Testis (tissue), 3 donors: ENCODE data around the gene ADK. TPM values are rescaled to one million over a fixed set of nuclear protein-coding genes. Genes with fewer than 3 reads are reported as not detected.

Source experiments
- DNase-seq: peaks from one replicate; pipeline ENCODE4 v3.0.0-alpha.2; 2019
- H3K27ac ChIP-seq, 2 donors: fragments of 200-600 bp; sonication (generic); one replicate each; pipeline ENCODE4 v1.5.1; 2019
- H3K27me3 ChIP-seq: fragments of 200-600 bp; sonication (generic); one replicate; pipeline ENCODE4 v1.5.1; 2019
- H3K36me3 ChIP-seq: fragments of 200-600 bp; sonication (generic); one replicate; pipeline ENCODE4 v1.5.1; 2017; ENCODE audit warnings: low read depth; ENCODE audit errors: missing control alignments
- H3K4me1 ChIP-seq: fragments of 200-600 bp; sonication (generic); one replicate; pipeline ENCODE4 v1.5.1; 2019
- H3K4me3 ChIP-seq, 2 donors: fragments of 200-600 bp; sonication (generic); one replicate each; pipeline ENCODE4 v1.5.1; 2017 to 2019
- H3K9me3 ChIP-seq: fragments of 200-600 bp; sonication (generic); one replicate; pipeline ENCODE4 v1.5.1; 2017
- POLR2A ChIP-seq: fragments of 450-650 bp; IDR thresholded peaks from one replicate; pipeline ENCODE4 v1.6.1; 2017; ENCODE audit warnings: antibody characterized with exemption, mild to moderate bottlenecking, moderate library complexity
- WGBS, 2 donors: methylation state at CpG; one replicate each; pipeline ENCODE4 v1.1.5; 2018; 5-methylcytosine and 5-hydroxymethylcytosine counted together
- intact Hi-C: fragments of 100-400 bp; cut with DNase I; formaldehyde crosslinking; loops from one replicate; pipeline ENCODE4 v1.15.1; 2023; ENCODE audit warnings: low total_unique reads
- polyA plus RNA-seq: library from polyadenylated mRNA; stranded (reverse); fragments of 350-450 nt; fragmentation: Illumina TruSeq; extraction: RNeasy Lipid Tissue Mini Kit (QIAGEN cat#74804); gene quantifications from one replicate; pipeline ENCODE4 v1.2.3, GENCODE V29; 2014; ENCODE audit warnings: low read depth, low replicate concordance; ENCODE audit not compliant: insufficient read depth
- total RNA-seq, 2 donors: library from RNA; depleted of rRNA; stranded (reverse); fragments of >200 nt; gene quantifications; one replicate each; pipeline ENCODE4 v1.2.3, GENCODE V29; 2016
- TF ChIP-seq, protein P1 (sequence below), 3 experiments: fragments of 450-650 bp in 2 of 3; fragments of 200-600 bp in 1 of 3; sonication (generic) in 1 of 3; IDR thresholded peaks; one replicate each; pipeline ENCODE4 v1.5.1; 2016 to 2019; ENCODE audit warnings: antibody characterized with exemption in 3 of 3, mild to moderate bottlenecking in 2 of 3, moderate library complexity in 1 of 3

The ADK gene
- total and polyA plus RNA-seq, 3 donors from 2014 or later, result 23.3 to 61.8 (median 55.3) TPM

DNA sequence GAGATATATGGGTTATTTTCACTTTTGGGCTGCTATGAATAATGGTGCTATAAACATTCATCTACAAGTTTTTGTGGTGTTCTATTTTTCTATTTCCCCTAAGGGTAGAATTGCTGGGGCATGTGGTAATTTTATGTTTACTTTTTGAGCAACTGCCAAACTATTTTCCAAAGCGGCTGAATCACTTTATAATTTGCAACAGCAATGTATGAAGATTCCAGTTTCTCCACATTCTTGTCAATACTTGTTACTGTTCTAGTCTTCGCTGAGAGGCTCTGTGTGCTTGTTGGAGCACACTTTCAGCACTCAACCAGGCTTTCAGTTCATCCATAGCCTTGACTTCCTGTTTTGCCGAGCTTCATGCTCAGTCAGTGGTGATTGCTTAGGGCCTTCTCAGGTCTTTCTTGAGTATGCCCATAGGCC lies 39.0 kb downstream of the ADK start:
- no peak for TF ChIP-seq POLR2A
- TF ChIP-seq, protein P1, sequence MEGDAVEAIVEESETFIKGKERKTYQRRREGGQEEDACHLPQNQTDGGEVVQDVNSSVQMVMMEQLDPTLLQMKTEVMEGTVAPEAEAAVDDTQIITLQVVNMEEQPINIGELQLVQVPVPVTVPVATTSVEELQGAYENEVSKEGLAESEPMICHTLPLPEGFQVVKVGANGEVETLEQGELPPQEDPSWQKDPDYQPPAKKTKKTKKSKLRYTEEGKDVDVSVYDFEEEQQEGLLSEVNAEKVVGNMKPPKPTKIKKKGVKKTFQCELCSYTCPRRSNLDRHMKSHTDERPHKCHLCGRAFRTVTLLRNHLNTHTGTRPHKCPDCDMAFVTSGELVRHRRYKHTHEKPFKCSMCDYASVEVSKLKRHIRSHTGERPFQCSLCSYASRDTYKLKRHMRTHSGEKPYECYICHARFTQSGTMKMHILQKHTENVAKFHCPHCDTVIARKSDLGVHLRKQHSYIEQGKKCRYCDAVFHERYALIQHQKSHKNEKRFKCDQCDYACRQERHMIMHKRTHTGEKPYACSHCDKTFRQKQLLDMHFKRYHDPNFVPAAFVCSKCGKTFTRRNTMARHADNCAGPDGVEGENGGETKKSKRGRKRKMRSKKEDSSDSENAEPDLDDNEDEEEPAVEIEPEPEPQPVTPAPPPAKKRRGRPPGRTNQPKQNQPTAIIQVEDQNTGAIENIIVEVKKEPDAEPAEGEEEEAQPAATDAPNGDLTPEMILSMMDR (IDR thresholded peaks at IDR 0.05), result no peak
- 37 to 43% methylated on average over 3 of the region's 3 CpGs for WGBS, 2 donors
- Histone ChIP-seq H3K9me3 (no peaks in the 10 kb centered on the region), H3K36me3 (no peaks in the 10 kb centered on the region), H3K4me1 (peaks cover 7% of the 10 kb centered on the region), H3K27me3 (no peaks in the 10 kb centered on the region), H3K27ac (peak overlapping the region; percentile 42 to 55), H3K4me3 (no peak overlapping the region)
- intact Hi-C loops, result no loop called here
- DNase-seq, result no peak

DNA sequence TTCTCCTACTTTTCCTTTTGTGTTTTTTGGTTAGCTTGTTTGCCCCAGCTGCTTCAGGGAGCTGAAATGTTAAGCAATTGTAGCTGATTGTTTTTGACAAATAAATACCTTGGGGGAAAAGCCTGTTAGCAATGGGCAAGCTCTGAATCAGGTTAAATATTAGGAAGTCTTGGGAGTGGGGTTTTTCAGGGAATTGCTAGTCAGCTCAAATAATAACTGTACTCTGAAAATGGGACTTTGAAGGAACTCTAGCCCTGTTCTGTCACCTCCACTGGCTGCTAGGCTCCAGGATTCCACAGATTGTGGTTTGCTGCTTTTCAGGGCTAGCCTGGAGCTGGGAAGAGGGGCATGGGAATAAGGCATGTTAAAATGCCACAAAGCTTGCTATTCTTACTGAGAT lies 39.5 kb downstream of the ADK start:
- H3K4me1 ChIP-seq, result peaks cover 7% of the 10 kb centered on the region

DNA sequence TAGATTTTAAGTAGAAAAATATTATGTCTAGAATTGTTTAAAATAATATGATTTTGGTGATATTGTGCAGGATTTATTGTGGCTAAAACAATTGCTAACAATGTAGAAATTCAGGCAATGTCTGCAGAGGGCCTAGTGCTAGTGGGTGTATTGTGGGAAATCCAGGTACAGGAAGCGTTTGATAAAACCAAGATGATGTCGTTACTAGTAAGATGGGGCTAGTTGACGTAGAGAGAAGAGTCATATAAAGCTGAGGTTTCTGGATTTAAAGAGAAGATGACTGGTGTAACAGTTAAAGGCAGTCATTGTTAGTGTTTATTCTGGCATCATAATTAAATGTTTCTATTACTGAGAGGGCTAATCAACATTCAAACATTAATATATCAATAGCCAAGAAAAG lies 43.5 kb downstream of the ADK start:
- 68 to 79% methylated on average over 3 of the region's 3 CpGs for WGBS, 2 donors
- no peak overlapping the region for H3K27ac ChIP-seq
- peaks cover 7% of the 10 kb centered on the region for H3K4me1 ChIP-seq
- no peaks in the 10 kb centered on the region for H3K27me3 ChIP-seq
- no peaks in the 10 kb centered on the region for H3K9me3 ChIP-seq
- DNase-seq, result no peak
- TF ChIP-seq, protein P1 (IDR thresholded peaks at IDR 0.05), result no peak
- no peak for TF ChIP-seq POLR2A
- intact Hi-C loops, result no loop called here
- no peak overlapping the region for H3K4me3 ChIP-seq
- H3K36me3 ChIP-seq, result no peaks in the 10 kb centered on the region

More for the DNA sequence above, 39.5 kb downstream of the ADK start:
- no peak overlapping the region for H3K4me3 ChIP-seq
- DNase-seq, result no peak
- H3K27ac ChIP-seq, result peak overlapping the region in 1 of 2 donors; percentile 55
- TF ChIP-seq POLR2A, result no peak
- TF ChIP-seq, protein P1 (IDR thresholded peaks at IDR 0.05), result no peak
- no peaks in the 10 kb centered on the region for H3K36me3 ChIP-seq
- intact Hi-C loops, result no loop called here
- no peaks in the 10 kb centered on the region for H3K9me3 ChIP-seq
- H3K27me3 ChIP-seq, result no peaks in the 10 kb centered on the region

GRCh38 chr10:74194999-74195398 lies 44.0 kb downstream of the ADK start:
- 60 to 65% methylated on average over 3 of the region's 3 CpGs for WGBS, 2 donors
- no peak for TF ChIP-seq POLR2A
- TF ChIP-seq, protein P1 (IDR thresholded peaks at IDR 0.05), result no peak
- intact Hi-C loops, result no loop called here
- DNase-seq, result no peak
- no peaks in the 10 kb centered on the region for H3K36me3 ChIP-seq
- H3K4me1 ChIP-seq, result peaks cover 7% of the 10 kb centered on the region
- H3K9me3 ChIP-seq, result no peaks in the 10 kb centered on the region
- H3K27me3 ChIP-seq, result no peaks in the 10 kb centered on the region
- H3K27ac ChIP-seq, result no peak overlapping the region
- no peak overlapping the region for H3K4me3 ChIP-seq

GRCh38 chr10:74199315-74199714 lies 48.3 kb downstream of the ADK start:
- no peaks in the 10 kb centered on the region for H3K4me1 ChIP-seq
- no peak for DNase-seq
- no peak overlapping the region for H3K27ac ChIP-seq
- intact Hi-C loops, result no loop called here
- no peaks in the 10 kb centered on the region for H3K27me3 ChIP-seq
- no peaks in the 10 kb centered on the region for H3K36me3 ChIP-seq
- no peak overlapping the region for H3K4me3 ChIP-seq
- 98 to 99% methylated on average over 4 of the region's 4 CpGs for WGBS, 2 donors
- TF ChIP-seq, protein P1 (IDR thresholded peaks at IDR 0.05), result no peak
- TF ChIP-seq POLR2A, result no peak
- H3K9me3 ChIP-seq, result no peaks in the 10 kb centered on the region
